ENCODE data around the gene GYPC. TPM values are rescaled to one million over a fixed set of nuclear protein-coding genes. Genes with fewer than 3 reads are reported as not detected.

GYPC gene
- total RNA-seq, 1 experiment from 2014 or later, result 13.6 TPM

DNA sequence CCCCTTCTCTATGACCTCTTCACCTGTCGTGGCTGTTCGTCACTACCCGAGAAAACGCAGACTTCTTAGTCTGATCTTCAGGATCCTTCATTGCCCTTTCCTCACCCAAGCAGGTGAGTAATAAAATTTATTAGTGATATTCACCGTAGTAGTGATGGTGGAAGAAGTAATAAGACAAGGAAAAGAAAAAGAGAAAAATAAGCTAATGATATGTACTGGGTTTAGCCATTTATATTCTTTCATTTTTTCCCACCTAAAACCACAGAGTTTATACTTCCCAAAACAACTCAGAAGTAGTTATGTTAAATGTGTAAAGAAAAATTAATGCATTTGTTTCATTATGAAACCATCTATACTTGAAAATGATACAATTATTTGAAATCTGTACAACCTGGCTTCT lies 19.7 kb downstream of the GYPC start:
- no peaks in the 10 kb centered on the region for H3K27me3 ChIP-seq (ENCODE audit: insufficient read depth, low read length)
- H3T11ph ChIP-seq (ENCODE audit: low read length), result no peak overlapping the region
- H3K9ac ChIP-seq (ENCODE audit: extremely low read depth, insufficient read length, low read length), result no peak overlapping the region
- H3K27ac ChIP-seq (ENCODE audit: insufficient read length, low read depth, low read length), result no peak overlapping the region
- no peak overlapping the region for H2AK5ac ChIP-seq (ENCODE audit: insufficient read length, low read length)
- H3K79me2 ChIP-seq (ENCODE audit: insufficient read depth, low read length), result no peaks in the 10 kb centered on the region
- no peak overlapping the region for H3K14ac ChIP-seq (ENCODE audit: insufficient read depth, low read length)
- no peaks in the 10 kb centered on the region for H3K79me1 ChIP-seq (ENCODE audit: insufficient read depth, low read depth, low read length, poor library complexity, severe bottlenecking)
- no peak overlapping the region for H2BK5ac ChIP-seq (ENCODE audit: insufficient read length, low read length)
- Mint-ChIP-seq H3K36me3 (ENCODE audit: insufficient read depth in 1 of 3, low read depth in 3 of 3) (peaks cover 13 to 31% (median 20%) of the 10 kb centered on the region in 3 experiments), H3K27ac (no peak overlapping the region), H3K27me3 (ENCODE audit: low read depth) (no peaks in the 10 kb centered on the region; the same call in none of the 2 replicates), H3K4me3 (no peak overlapping the region), H3K4me1 (no peaks in the 10 kb centered on the region), H3K9me3 (peaks cover 23 to 25% of the 10 kb centered on the region in 2 experiments)
- H2BK20ac ChIP-seq (ENCODE audit: low read depth, low read length, poor library complexity, severe bottlenecking), result no peak overlapping the region
- H3K56ac ChIP-seq (ENCODE audit: insufficient read length, low read depth, low read length), result no peak overlapping the region
- no peak for DNase-seq
- H2BK12ac ChIP-seq (ENCODE audit: insufficient read length, low read depth, low read length), result no peak overlapping the region
- H3K4ac ChIP-seq (ENCODE audit: low read depth, low read length), result no peak overlapping the region
- H3K18ac ChIP-seq (ENCODE audit: insufficient read length, low read depth, low read length), result no peak overlapping the region
- H3K9me3 ChIP-seq (ENCODE audit: control insufficient read depth, low read depth, low read length), result peaks cover 9% of the 10 kb centered on the region
- H4K20me1 ChIP-seq (ENCODE audit: control insufficient read depth, insufficient read depth, insufficient read length), result no peaks in the 10 kb centered on the region
- no peak overlapping the region for H3K23ac ChIP-seq (ENCODE audit: insufficient read length, low read depth, low read length)
- no peak overlapping the region for H4K5ac ChIP-seq (ENCODE audit: insufficient read length, low read depth, low read length)
- no peak overlapping the region for H2BK15ac ChIP-seq (ENCODE audit: low read depth, low read length)
- no peaks in the 10 kb centered on the region for H3K23me2 ChIP-seq (ENCODE audit: insufficient read length, low read depth, low read length, poor library complexity, severe bottlenecking)
- WGBS (ENCODE audit: extremely low coverage, insufficient read length, low lambda C conversion rate), result no CpG with 5 or more reads among the region's 5 CpGs
- no peak overlapping the region for H4K91ac ChIP-seq (ENCODE audit: insufficient read length, low read depth, low read length)
- no peak overlapping the region for H3K4me2 ChIP-seq (ENCODE audit: insufficient read depth, insufficient read length, low read length)
- H2BK120ac ChIP-seq (ENCODE audit: low read depth, low read length, poor library complexity, severe bottlenecking), result no peak overlapping the region
- H3K4me1 ChIP-seq (ENCODE audit: insufficient read depth, low read length), result no peaks in the 10 kb centered on the region
- H2AFZ ChIP-seq (ENCODE audit: low read length), result no peak overlapping the region
- TF ChIP-seq, protein P1, sequence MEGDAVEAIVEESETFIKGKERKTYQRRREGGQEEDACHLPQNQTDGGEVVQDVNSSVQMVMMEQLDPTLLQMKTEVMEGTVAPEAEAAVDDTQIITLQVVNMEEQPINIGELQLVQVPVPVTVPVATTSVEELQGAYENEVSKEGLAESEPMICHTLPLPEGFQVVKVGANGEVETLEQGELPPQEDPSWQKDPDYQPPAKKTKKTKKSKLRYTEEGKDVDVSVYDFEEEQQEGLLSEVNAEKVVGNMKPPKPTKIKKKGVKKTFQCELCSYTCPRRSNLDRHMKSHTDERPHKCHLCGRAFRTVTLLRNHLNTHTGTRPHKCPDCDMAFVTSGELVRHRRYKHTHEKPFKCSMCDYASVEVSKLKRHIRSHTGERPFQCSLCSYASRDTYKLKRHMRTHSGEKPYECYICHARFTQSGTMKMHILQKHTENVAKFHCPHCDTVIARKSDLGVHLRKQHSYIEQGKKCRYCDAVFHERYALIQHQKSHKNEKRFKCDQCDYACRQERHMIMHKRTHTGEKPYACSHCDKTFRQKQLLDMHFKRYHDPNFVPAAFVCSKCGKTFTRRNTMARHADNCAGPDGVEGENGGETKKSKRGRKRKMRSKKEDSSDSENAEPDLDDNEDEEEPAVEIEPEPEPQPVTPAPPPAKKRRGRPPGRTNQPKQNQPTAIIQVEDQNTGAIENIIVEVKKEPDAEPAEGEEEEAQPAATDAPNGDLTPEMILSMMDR (conservative IDR thresholded peaks at IDR 0.05), result no peak
- no peak overlapping the region for H4K8ac ChIP-seq (replicated peaks; ENCODE audit: insufficient read length, low read depth, low read length)
